Trophoblast cell (in vitro differentiated cells and primary cell): Measurements from ENCODE around the gene OPA1.

Experiments
- DNase-seq, 2 donors: peaks; one replicate each; pipeline ENCODE4 v3.0.0-alpha.2; 2016
- H2AFZ ChIP-seq: 2 replicates; pipeline ENCODE4 v1.6.1; 2013; ENCODE audit warnings: low read length, moderate library complexity, mild to moderate bottlenecking; ENCODE audit not compliant: insufficient read depth, poor library complexity
- H2AK5ac ChIP-seq: 2 replicates; pipeline ENCODE4 v1.6.1; 2013; ENCODE audit warnings: mild to moderate bottlenecking, low read length
- H2BK120ac ChIP-seq: 2 replicates; pipeline ENCODE4 v1.6.1; 2013; ENCODE audit warnings: low read length, mild to moderate bottlenecking, moderate library complexity; ENCODE audit not compliant: insufficient read depth, poor library complexity
- H2BK12ac ChIP-seq: 2 replicates; pipeline ENCODE4 v1.6.1; 2013; ENCODE audit warnings: mild to moderate bottlenecking, low read length, moderate library complexity
- H2BK5ac ChIP-seq: 2 replicates; pipeline ENCODE4 v1.6.1; 2013; ENCODE audit warnings: low read length, low read depth, moderate library complexity, mild to moderate bottlenecking; ENCODE audit not compliant: poor library complexity
- H3K14ac ChIP-seq: 2 replicates; pipeline ENCODE4 v1.6.1; 2013; ENCODE audit warnings: mild to moderate bottlenecking, low read length
- H3K18ac ChIP-seq: 2 replicates; pipeline ENCODE4 v1.6.1; 2013; ENCODE audit warnings: mild to moderate bottlenecking, low read length
- H3K23ac ChIP-seq: 2 replicates; pipeline ENCODE4 v1.6.1; 2013; ENCODE audit warnings: low read length
- H3K27ac ChIP-seq: 2 replicates; pipeline ENCODE4 v1.5.1; 2013; ENCODE audit warnings: low read depth, mild to moderate bottlenecking, inconsistent platforms, low read length, moderate library complexity
- H3K27me3 ChIP-seq: 2 replicates; pipeline ENCODE4 v1.6.1; 2013; ENCODE audit warnings: inconsistent platforms, mild to moderate bottlenecking, low read length, moderate library complexity; ENCODE audit not compliant: insufficient read depth
- H3K36me3 ChIP-seq, 2 experiments: 1 replicate in 1 of 2; 2 replicates in 1 of 2; pipeline ENCODE4 v1.6.1; 2013; ENCODE audit warnings: low read length in 2 of 2, mild to moderate bottlenecking in 2 of 2, moderate library complexity in 1 of 2; ENCODE audit not compliant: insufficient read depth in 2 of 2, control insufficient read depth in 1 of 2
- H3K4ac ChIP-seq: 2 replicates; pipeline ENCODE4 v1.6.1; 2013; ENCODE audit warnings: low read depth, mild to moderate bottlenecking, low read length, moderate library complexity
- H3K4me1 ChIP-seq, 2 experiments: 1 replicate in 1 of 2; 2 replicates in 1 of 2; pipeline ENCODE4 v1.6.1; 2013; ENCODE audit warnings: low read length in 2 of 2, mild to moderate bottlenecking in 2 of 2, moderate library complexity in 1 of 2; ENCODE audit not compliant: insufficient read depth in 2 of 2, control insufficient read depth in 1 of 2
- H3K4me2 ChIP-seq: 2 replicates; pipeline ENCODE4 v1.6.1; 2013; ENCODE audit warnings: inconsistent platforms, mild to moderate bottlenecking, low read length, moderate library complexity
- H3K4me3 ChIP-seq: 2 replicates; pipeline ENCODE4 v1.5.1; 2013; ENCODE audit warnings: mild to moderate bottlenecking, low read depth, low read length, inconsistent platforms
- H3K79me1 ChIP-seq: one replicate; pipeline ENCODE4 v1.6.1; 2013; ENCODE audit warnings: low read length
- H3K79me2 ChIP-seq: 2 replicates; pipeline ENCODE4 v1.6.1; 2013; ENCODE audit warnings: low read length, mild to moderate bottlenecking; ENCODE audit not compliant: control insufficient read depth, insufficient read depth, poor library complexity
- H3K9ac ChIP-seq: 2 replicates; pipeline ENCODE4 v1.6.1; 2013; ENCODE audit warnings: mild to moderate bottlenecking, low read length
- H3K9me3 ChIP-seq: 2 replicates; pipeline ENCODE4 v1.6.1; 2013; ENCODE audit warnings: low read depth, mild to moderate bottlenecking, control low read depth, inconsistent platforms, low read length; ENCODE audit not compliant: insufficient read depth
- H4K12ac ChIP-seq: 2 replicates; pipeline ENCODE4 v1.6.1; 2013; ENCODE audit warnings: low read depth, mild to moderate bottlenecking, low read length, moderate library complexity
- H4K8ac ChIP-seq: 2 replicates; pipeline ENCODE4 v1.6.1; 2013; ENCODE audit warnings: low read depth, mild to moderate bottlenecking, low read length, moderate library complexity
- H4K91ac ChIP-seq: one replicate; pipeline ENCODE4 v1.6.1; 2013; ENCODE audit warnings: low read depth, mild to moderate bottlenecking, low read length, moderate library complexity
- WGBS: extraction: QIAGEN DNeasy Blood & Tissue Kit; methylation state at CpG from one replicate; pipeline ENCODE4 v1.1.7; 2013; ENCODE audit warnings: missing lambda C conversion rate; ENCODE audit not compliant: insufficient read length, insufficient coverage; ENCODE audit errors: extremely low coverage; 5-methylcytosine and 5-hydroxymethylcytosine counted together

OPA1 gene

GRCh38 chr3:193712938-193713337 is 119.9 kb downstream of the OPA1 start:
- WGBS = no CpG with 5 or more reads among the region's 5 CpGs
- no peaks in the 10 kb centered on the region for H3K27me3 ChIP-seq
- no peak overlapping the region for H3K4ac ChIP-seq
- no peak overlapping the region for H2BK12ac ChIP-seq
- H3K9ac ChIP-seq = no peak overlapping the region
- H2BK120ac ChIP-seq = no peak overlapping the region
- no peak overlapping the region for H3K4me2 ChIP-seq
- no peak for DNase-seq
- peaks cover 0 to 2% of the 10 kb centered on the region in 2 experiments for H3K36me3 ChIP-seq
- H3K79me2 ChIP-seq = no peaks in the 10 kb centered on the region
- H3K27ac ChIP-seq = no peak overlapping the region
- H2BK5ac ChIP-seq = no peak overlapping the region
- peaks cover 0 to 2% of the 10 kb centered on the region in 2 experiments for H3K4me1 ChIP-seq
- H3K9me3 ChIP-seq = peaks cover 11% of the 10 kb centered on the region
- H3K14ac ChIP-seq = no peak overlapping the region
- H3K79me1 ChIP-seq = no peaks in the 10 kb centered on the region
- H4K12ac ChIP-seq = no peak overlapping the region
- H2AFZ ChIP-seq = no peak overlapping the region
- no peak overlapping the region for H3K18ac ChIP-seq
- H3K4me3 ChIP-seq = no peak overlapping the region
- no peak overlapping the region for H4K91ac ChIP-seq
- H2AK5ac ChIP-seq = no peak overlapping the region
- H4K8ac ChIP-seq = no peak overlapping the region
- H3K23ac ChIP-seq = no peak overlapping the region

DNA sequence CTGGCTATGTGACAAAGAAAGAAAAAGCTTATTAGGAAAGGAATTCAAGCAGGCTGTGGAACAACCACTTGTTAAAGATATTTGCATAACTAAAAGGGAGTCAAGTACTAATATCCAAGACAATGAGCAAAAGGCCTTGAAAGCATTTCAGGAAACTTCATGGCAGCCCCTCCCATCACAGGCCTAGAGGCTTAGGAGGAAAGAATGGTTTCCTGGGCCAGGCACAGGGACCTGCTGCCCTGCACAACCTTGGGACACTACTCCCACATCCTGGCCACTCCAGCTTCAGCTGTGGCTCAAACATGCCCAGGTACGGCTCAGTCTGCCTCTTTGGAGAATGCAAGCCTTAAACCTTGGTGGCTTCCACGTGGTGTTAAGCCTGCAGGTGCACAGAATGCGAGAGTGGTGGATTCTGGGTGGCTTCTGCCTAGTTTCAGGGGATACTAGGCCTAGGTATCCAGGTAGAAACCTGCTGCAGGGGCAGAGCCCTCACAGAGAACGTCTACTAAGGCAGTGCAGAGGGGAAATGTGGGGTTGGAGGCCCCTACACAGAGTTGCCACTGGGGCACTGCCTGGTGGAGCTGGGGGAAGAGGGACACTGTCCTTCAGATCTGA is 121.6 kb downstream of the OPA1 start:
- H3K4me3 ChIP-seq = no peak overlapping the region
- no peak overlapping the region for H4K91ac ChIP-seq
- no peaks in the 10 kb centered on the region for H3K27me3 ChIP-seq

GRCh38 chr3:193716150-193716549 is 123.1 kb downstream of the OPA1 start:
- no peaks in the 10 kb centered on the region for H3K79me2 ChIP-seq
- H3K18ac ChIP-seq = no peak overlapping the region
- H2AK5ac ChIP-seq = no peak overlapping the region
- no peak overlapping the region for H4K91ac ChIP-seq
- peaks cover 16% of the 10 kb centered on the region for H3K9me3 ChIP-seq
- H3K9ac ChIP-seq = no peak overlapping the region
- no peak for DNase-seq
- H4K12ac ChIP-seq = no peak overlapping the region
- no peaks in the 10 kb centered on the region for H3K27me3 ChIP-seq
- no peak overlapping the region for H2AFZ ChIP-seq
- H3K4me2 ChIP-seq = no peak overlapping the region
- H2BK120ac ChIP-seq = no peak overlapping the region
- H4K8ac ChIP-seq = no peak overlapping the region
- no peak overlapping the region for H3K4me3 ChIP-seq
- no peak overlapping the region for H2BK5ac ChIP-seq
- H3K14ac ChIP-seq = no peak overlapping the region
- peaks cover 0 to 2% of the 10 kb centered on the region in 2 experiments for H3K36me3 ChIP-seq
- no peak overlapping the region for H3K23ac ChIP-seq
- peaks cover 0 to 2% of the 10 kb centered on the region in 2 experiments for H3K4me1 ChIP-seq
- WGBS = no CpG with 5 or more reads among the region's 4 CpGs
- no peak overlapping the region for H3K4ac ChIP-seq
- H3K79me1 ChIP-seq = no peaks in the 10 kb centered on the region
- no peak overlapping the region for H2BK12ac ChIP-seq
- H3K27ac ChIP-seq = no peak overlapping the region

More for the DNA sequence above, 121.6 kb downstream of the OPA1 start:
- H3K14ac ChIP-seq = no peak overlapping the region
- H2BK5ac ChIP-seq = no peak overlapping the region
- H3K4me2 ChIP-seq = no peak overlapping the region
- H3K4ac ChIP-seq = no peak overlapping the region
- no peak overlapping the region for H2AFZ ChIP-seq
- H3K36me3 ChIP-seq = peaks cover 0 to 2% of the 10 kb centered on the region in 2 experiments
- H2BK120ac ChIP-seq = no peak overlapping the region
- no peak overlapping the region for H3K9ac ChIP-seq
- no peak overlapping the region for H4K8ac ChIP-seq
- H3K79me1 ChIP-seq = no peaks in the 10 kb centered on the region
- H3K27ac ChIP-seq = no peak overlapping the region
- H2AK5ac ChIP-seq = no peak overlapping the region
- H3K79me2 ChIP-seq = no peaks in the 10 kb centered on the region
- no CpG with 5 or more reads among the region's 4 CpGs for WGBS
- no peak overlapping the region for H3K18ac ChIP-seq
- no peak for DNase-seq
- peaks cover 14% of the 10 kb centered on the region for H3K9me3 ChIP-seq
- peaks cover 0 to 2% of the 10 kb centered on the region in 2 experiments for H3K4me1 ChIP-seq
- no peak overlapping the region for H2BK12ac ChIP-seq
- no peak overlapping the region for H4K12ac ChIP-seq
- no peak overlapping the region for H3K23ac ChIP-seq

- DNase-seq = no peak
- Histone ChIP-seq H3K4me3 (no peak overlapping the region), H2BK120ac (no peak overlapping the region), H4K12ac (no peak overlapping the region), H3K4me1 (no peaks in the 10 kb centered on the region), H2AK5ac (no peak overlapping the region), H3K27me3 (no peaks in the 10 kb centered on the region), H3K79me1 (no peaks in the 10 kb centered on the region), H4K8ac (no peak overlapping the region), H3K23ac (no peak overlapping the region), H3K4ac (no peak overlapping the region), H4K91ac (no peak overlapping the region), H3K36me3 (peaks cover 0 to 2% of the 10 kb centered on the region in 2 experiments), H2BK5ac (no peak overlapping the region), H2AFZ (no peak overlapping the region), H3K18ac (no peak overlapping the region), H3K27ac (no peak overlapping the region), H2BK12ac (no peak overlapping the region), H3K9me3 (peaks cover 13% of the 10 kb centered on the region), H3K4me2 (no peak overlapping the region), H3K14ac (no peak overlapping the region), H3K9ac (no peak overlapping the region), H3K79me2 (no peaks in the 10 kb centered on the region)
- no CpG with 5 or more reads among the region's 7 CpGs for WGBS
Measured at GRCh38 chr3:193719735-193720134, 126.7 kb downstream of the OPA1 start.
